Keratinocyte (primary cell): ENCODE measurements around the gene VAT1. TPM values are rescaled to one million over a fixed set of nuclear protein-coding genes. Genes with fewer than 3 reads are reported as not detected.
"Not testable (repeated sequence)": the region's sequence is repeated elsewhere in the genome, so short reads cannot be mapped to it uniquely, and the experiment has no call there.

Experiments used
- DNase-seq: peaks from one replicate; pipeline ENCODE4 v3.0.0-alpha.2; 2011; ENCODE audit warnings: low read depth, missing footprints, low spot score
- FAIRE-seq: peaks from 2 replicates; lab custom pipeline; 2011; peaks lifted over from hg19 to GRCh38; lab: Jason Lieb, UNC
- H2AFZ ChIP-seq: 2 replicates; pipeline ENCODE4 v1.6.0; 2012; ENCODE audit warnings: low read length, control low read depth, inconsistent platforms; ENCODE audit not compliant: control insufficient read depth
- H3K27ac ChIP-seq: 2 replicates; pipeline ENCODE4 v1.5.1; 2011; ENCODE audit warnings: low read length; ENCODE audit not compliant: control insufficient read depth, insufficient read depth
- H3K27me3 ChIP-seq: 3 replicates; pipeline ENCODE4 v1.6.0; 2011; ENCODE audit warnings: low read length; ENCODE audit not compliant: control insufficient read depth, insufficient read depth; ENCODE audit errors: extremely low read depth
- H3K36me3 ChIP-seq, 2 experiments: 2 replicates in 1 of 2; 3 replicates in 1 of 2; pipeline ENCODE4 v1.5.1; 2011; ENCODE audit warnings: low read length in 2 of 2, mild to moderate bottlenecking in 1 of 2; ENCODE audit not compliant: control insufficient read depth in 2 of 2, insufficient read depth in 2 of 2; ENCODE audit errors: extremely low read depth in 1 of 2
- H3K4me1 ChIP-seq: 3 replicates; pipeline ENCODE4 v1.5.1; 2011; ENCODE audit warnings: low read length; ENCODE audit not compliant: control insufficient read depth, insufficient read depth; ENCODE audit errors: extremely low read depth
- H3K4me2 ChIP-seq: 3 replicates; pipeline ENCODE4 v1.6.0; 2011; ENCODE audit warnings: low read depth, low read length; ENCODE audit not compliant: control insufficient read depth, insufficient read depth; ENCODE audit errors: extremely low read depth
- H3K4me3 ChIP-seq, 3 experiments: fragments of 200-600 bp in 1 of 3; sonication (generic) in 1 of 3; 2 replicates in 2 of 3; 3 replicates in 1 of 3; pipeline ENCODE4 v1.5.1; 2011 to 2016; ENCODE audit warnings: low read length in 3 of 3, mild to moderate bottlenecking in 3 of 3, control low read depth in 2 of 3, inconsistent platforms in 1 of 3, low read depth in 1 of 3, mixed read lengths in 1 of 3, mixed run types in 1 of 3, moderate library complexity in 1 of 3; ENCODE audit not compliant: control insufficient read depth in 2 of 3, insufficient read depth in 2 of 3; ENCODE audit errors: extremely low read depth in 1 of 3
- H3K79me2 ChIP-seq: 2 replicates; pipeline ENCODE4 v1.6.0; 2012; ENCODE audit warnings: low read length; ENCODE audit not compliant: control insufficient read depth, insufficient read depth
- H3K9ac ChIP-seq: 3 replicates; pipeline ENCODE4 v1.6.0; 2011; ENCODE audit warnings: low read length; ENCODE audit not compliant: control insufficient read depth, insufficient read depth; ENCODE audit errors: extremely low read depth
- H3K9me1 ChIP-seq: 3 replicates; pipeline ENCODE4 v1.6.0; 2011; ENCODE audit warnings: low read length; ENCODE audit not compliant: control insufficient read depth, insufficient read depth; ENCODE audit errors: extremely low read depth
- H3K9me3 ChIP-seq: 2 replicates; pipeline ENCODE4 v1.5.1; 2012; ENCODE audit warnings: low read depth, low read length; ENCODE audit not compliant: control insufficient read depth
- H4K20me1 ChIP-seq: 3 replicates; pipeline ENCODE4 v1.6.0; 2011; ENCODE audit warnings: low read length; ENCODE audit not compliant: control insufficient read depth, insufficient read depth; ENCODE audit errors: extremely low read depth
- CTCF ChIP-seq, 3 experiments: IDR thresholded peaks in 1 of 3; conservative IDR thresholded peaks in 1 of 3; optimal IDR thresholded peaks in 1 of 3; 2 replicates in 2 of 3; 3 replicates in 1 of 3; pipeline versions ENCODE3 to v1.5.1; 2011; ENCODE audit warnings: low read length in 3 of 3, mild to moderate bottlenecking in 3 of 3, moderate library complexity in 2 of 3, control low read depth in 1 of 3, inconsistent platforms in 1 of 3; ENCODE audit not compliant: insufficient read depth in 2 of 3; ENCODE audit errors: extremely low read depth in 1 of 3
- EZH2 ChIP-seq: IDR thresholded peaks from one replicate; pipeline ENCODE4 v1.6.1; 2012; ENCODE audit warnings: inconsistent platforms, mild to moderate bottlenecking, low read length, moderate library complexity
- dilution Hi-C: fragments of 300-500 bp; cut with MboI; formaldehyde crosslinking; loops from one replicate; pipeline ENCODE4 v1.7.0; 2020; ENCODE audit warnings: low sequenced_read_pairs; ENCODE audit not compliant: extremely low pct_ligation_motif_present
- polyA plus RNA-seq, 5 experiments: library from polyadenylated mRNA; depleted of rRNA in 3 of 5; stranded (reverse) in 3 of 5; stranded (forward) in 1 of 5; unstranded in 1 of 5; fragments of >200 nt; gene quantifications; 1 replicate in 1 of 5; 2 replicates in 3 of 5; 3 replicates in 1 of 5; pipeline versions ENCODE4 v1.2.1 to v1.2.3, GENCODE V29; 2011 to 2012; ENCODE audit warnings: missing spikeins in 2 of 5, low read depth in 1 of 5, low replicate concordance in 1 of 5

VAT1 gene
- polyA plus RNA-seq, 1 donor (not counting 4 experiments of a cell fraction or from before 2014, with no cell fraction given): 151 TPM

DNA sequence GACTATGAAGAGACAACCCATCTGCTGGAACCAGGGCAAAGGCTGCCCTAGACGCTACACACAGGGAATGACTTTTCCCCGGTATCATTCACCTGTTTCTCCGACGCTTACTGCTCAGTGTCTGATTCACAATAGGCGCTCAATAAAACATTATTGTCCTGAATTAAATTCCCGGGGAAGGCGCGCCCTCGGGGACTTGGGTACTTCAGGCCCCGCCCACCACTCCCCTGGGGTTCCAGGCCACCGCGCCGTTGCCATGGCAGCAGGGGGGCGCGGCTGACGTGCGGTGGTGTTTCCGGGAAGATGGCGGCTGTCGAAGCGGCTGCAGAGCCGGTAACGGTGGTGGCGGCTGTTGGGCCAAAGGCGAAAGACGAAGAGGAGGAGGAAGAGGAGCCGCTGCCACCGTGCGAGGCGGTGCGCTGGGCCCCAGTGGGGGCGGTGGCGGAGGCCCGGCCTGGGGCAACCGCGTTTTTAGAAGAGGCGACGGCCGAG lies 41.9 kb downstream of the VAT1 start, which contains the start of gene RUNDC1:
Gene RUNDC1 (plus strand): TSS at position 292 of the 492 bp plus-strand sequence. CDS start 12 bp downstream, at position 304.
- H3K4me3 ChIP-seq: peak within 1 kb of the TSS; percentile 78 to 91 (median 90)
- H3K9me1 ChIP-seq: no peaks in the 10 kb centered on the region
- H3K4me1 ChIP-seq: peaks cover 14% of the 10 kb centered on the region
- H3K27ac ChIP-seq: peak within 1 kb of the TSS; percentile 78
- no peak for FAIRE-seq
- H3K27me3 ChIP-seq: no peaks in the 10 kb centered on the region
- dilution Hi-C loops: no loop called here
- H3K9me3 ChIP-seq: no peaks in the 10 kb centered on the region
- H3K36me3 ChIP-seq: peaks cover 0 to 8% of the 10 kb centered on the region in 2 experiments
- no peaks in the 10 kb centered on the region for H4K20me1 ChIP-seq
- peak within 1 kb of the TSS; percentile 96 for H3K4me2 ChIP-seq
- no peak for DNase-seq
- peak within 1 kb of the TSS; percentile 85 for H3K9ac ChIP-seq
- no peak for TF ChIP-seq EZH2
- TF ChIP-seq CTCF (optimal IDR thresholded peaks at IDR 0.05 in 1 of 3, IDR thresholded peaks at IDR 0.05 in 1 of 3, conservative IDR thresholded peaks at IDR 0.05 in 1 of 3; ENCODE audit: extremely low read depth in 1 of 3, insufficient read depth in 2 of 3, low read length in 3 of 3): no peak
- H2AFZ ChIP-seq: peak within 1 kb of the TSS; percentile 95
- peaks cover 34% of the 10 kb centered on the region for H3K79me2 ChIP-seq

GRCh38 chr17:42979511-42980273 lies 42.5 kb downstream of the VAT1 start, which contains the start of gene PTGES3L:
Gene PTGES3L (minus strand): TSS chr17:42980080. CDS start chr17:42980053, 27 bp downstream.
- peaks cover 32% of the 10 kb centered on the region for H3K79me2 ChIP-seq
- no peaks in the 10 kb centered on the region for H3K9me1 ChIP-seq
- peak within 1 kb of the TSS; percentile 78 for H3K27ac ChIP-seq
- peak within 1 kb of the TSS; percentile 78 to 91 (median 90) for H3K4me3 ChIP-seq
- H3K9ac ChIP-seq: peak within 1 kb of the TSS; percentile 85
- no peaks in the 10 kb centered on the region for H3K9me3 ChIP-seq
- FAIRE-seq: no peak
- H3K4me1 ChIP-seq: peaks cover 14% of the 10 kb centered on the region
- DNase-seq: no peak
- H3K4me2 ChIP-seq: peak within 1 kb of the TSS; percentile 96
- H3K36me3 ChIP-seq: peaks cover 0 to 8% of the 10 kb centered on the region in 2 experiments
- peak within 1 kb of the TSS; percentile 95 for H2AFZ ChIP-seq
- H3K27me3 ChIP-seq: no peaks in the 10 kb centered on the region
- H4K20me1 ChIP-seq: no peaks in the 10 kb centered on the region
- dilution Hi-C loops: no loop called here
- TF ChIP-seq EZH2 (no peak), CTCF (optimal IDR thresholded peaks at IDR 0.05 in 1 of 3, IDR thresholded peaks at IDR 0.05 in 1 of 3, conservative IDR thresholded peaks at IDR 0.05 in 1 of 3; ENCODE audit: extremely low read depth in 1 of 3, insufficient read depth in 2 of 3, low read length in 3 of 3) (no peak)

GRCh38 chr17:42975701-42976100 lies 46.5 kb downstream of the VAT1 start:
- H4K20me1 ChIP-seq, H3K4me2 ChIP-seq, H3K27ac ChIP-seq, H3K9me1 ChIP-seq, H2AFZ ChIP-seq, H3K36me3 ChIP-seq, FAIRE-seq, H3K79me2 ChIP-seq, H3K9me3 ChIP-seq, dilution Hi-C loops, H3K9ac ChIP-seq, H3K4me1 ChIP-seq, H3K4me3 ChIP-seq, DNase-seq, H3K27me3 ChIP-seq: not testable (repeated sequence)
